Measurements from ENCODE around the gene DCAF15.

GRCh38 chr19:13931391-13932148 is 20.7 kb upstream of the DCAF15 start:
- TF ChIP-seq NFIC (IDR thresholded peaks at IDR 0.05) (no peak), EP300 (IDR thresholded peaks at IDR 0.05; ENCODE audit: borderline replicate concordance) (no peak), YY1 (IDR thresholded peaks at IDR 0.05; ENCODE audit: low read depth) (no peak), MAX (IDR thresholded peaks at IDR 0.05) (no peak), CEBPB (IDR thresholded peaks at IDR 0.05) (no peak)
